ENCODE results near the gene PLXDC1.
"Not testable (repeated sequence)": the region's sequence is repeated elsewhere in the genome, so short reads cannot be mapped to it uniquely, and the experiment has no call there.

The PLXDC1 gene

DNA sequence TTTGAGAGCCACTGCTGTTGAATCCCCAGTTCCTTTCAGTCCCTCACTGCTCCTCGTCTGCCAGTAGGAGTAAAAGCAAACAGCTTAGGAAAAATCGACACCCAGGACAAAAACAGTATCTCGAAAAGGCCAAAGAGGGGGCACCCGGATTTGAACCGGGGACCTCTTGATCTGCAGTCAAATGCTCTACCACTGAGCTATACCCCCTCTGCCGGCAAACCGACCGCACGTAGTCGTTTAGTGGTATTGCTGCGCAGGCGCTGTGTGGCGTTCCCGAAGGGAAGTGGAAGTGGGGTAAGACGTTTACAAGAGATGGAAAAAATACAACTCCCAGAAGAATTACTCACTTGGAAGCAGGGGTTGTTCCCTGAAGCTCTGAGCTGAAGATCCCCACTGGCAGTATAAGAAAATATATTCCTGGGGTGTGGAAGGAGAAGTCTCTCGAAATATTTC lies 2.2 kb upstream of the PLXDC1 start:
- no peak for DNase-seq (ENCODE audit: low read depth)

DNA sequence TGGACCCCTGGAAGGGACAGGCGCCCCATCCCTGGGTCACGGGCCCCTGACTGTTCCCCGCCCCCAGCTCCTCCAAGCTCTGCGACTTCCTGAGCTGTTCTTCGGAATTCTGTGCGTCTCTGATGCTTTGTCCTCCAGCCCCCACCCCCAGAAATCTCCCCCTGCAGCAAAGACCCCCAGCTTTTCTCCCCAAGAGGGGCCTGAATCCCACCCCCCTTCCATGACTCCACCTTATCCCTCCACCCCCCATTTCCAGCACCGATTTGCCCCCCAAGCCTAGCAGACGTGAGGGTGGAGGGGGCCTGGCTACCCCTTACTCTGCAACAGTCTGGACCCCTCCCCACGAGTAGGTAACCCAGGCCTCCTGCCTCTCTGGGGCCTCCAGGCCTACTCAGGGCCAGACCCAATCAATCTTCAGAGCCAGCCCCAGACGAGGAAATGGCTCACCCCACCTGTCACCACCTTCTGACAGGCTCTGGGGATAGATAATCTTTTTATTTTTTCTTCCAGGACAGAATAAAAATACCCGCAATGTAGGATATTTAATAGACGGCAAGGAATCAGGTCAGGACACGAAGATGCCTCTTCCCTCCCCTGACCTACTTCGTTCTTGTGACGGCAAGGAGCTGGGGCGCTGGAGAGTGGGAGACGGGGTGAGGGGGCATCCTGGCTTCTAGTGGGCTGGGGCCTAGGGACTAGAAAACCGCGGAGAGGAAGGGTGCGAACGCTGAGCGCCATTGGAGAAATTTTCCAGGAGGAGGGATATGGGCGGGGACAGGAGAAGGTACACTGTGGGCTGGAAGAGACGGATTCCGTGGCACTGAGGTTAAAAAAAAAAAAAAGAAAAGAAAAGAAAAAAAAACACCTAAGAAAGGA lies 744 bp upstream of the PLXDC1 start:
- DNase-seq (ENCODE audit: low read depth) = no peak

DNA sequence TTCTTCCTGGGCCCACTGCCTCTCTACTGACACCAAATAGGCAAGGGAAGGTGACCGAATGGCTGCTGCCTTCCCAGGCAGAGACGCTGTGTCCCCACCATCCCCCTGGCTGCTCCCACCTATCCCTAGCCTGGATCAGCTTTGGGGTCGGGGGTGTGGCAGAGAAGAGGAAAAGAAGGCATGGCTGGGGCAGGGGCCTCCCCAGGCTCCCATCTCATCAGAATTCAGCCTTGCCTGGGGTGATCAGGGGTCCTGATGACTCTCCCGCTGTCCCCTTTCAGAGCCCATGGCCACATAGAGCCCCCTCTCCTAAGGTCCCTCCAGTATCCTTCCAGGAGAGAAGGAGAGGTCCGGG lies 665 bp downstream of the PLXDC1 start:
- DNase-seq (ENCODE audit: low read depth) = no peak

DNA sequence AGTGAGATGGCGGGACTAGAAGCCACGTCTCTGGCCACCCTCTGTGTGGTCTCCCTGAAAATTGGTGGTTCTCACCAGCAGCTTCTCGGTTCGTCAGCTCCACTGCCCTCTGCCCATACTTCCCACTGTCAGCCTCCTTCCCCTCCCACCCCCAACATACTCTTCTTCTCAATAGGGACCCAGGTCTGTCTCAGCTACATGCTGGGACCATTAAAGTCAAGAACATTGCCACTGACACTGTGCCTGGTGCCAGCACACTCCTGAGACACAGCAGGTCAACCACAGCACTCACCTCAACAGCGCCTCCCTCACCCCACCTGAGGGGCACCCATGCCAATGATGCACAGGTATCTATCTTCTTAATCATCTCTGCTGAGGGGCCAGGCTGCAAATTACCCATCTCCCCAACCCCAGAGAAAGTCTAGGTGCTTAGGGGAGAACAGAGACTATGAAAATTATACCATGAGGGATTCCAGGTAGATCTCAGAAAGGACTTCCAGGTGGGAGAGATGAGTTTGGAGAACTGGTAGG lies 1.3 kb downstream of the PLXDC1 start:
- no peak for DNase-seq (ENCODE audit: low read depth)

DNA sequence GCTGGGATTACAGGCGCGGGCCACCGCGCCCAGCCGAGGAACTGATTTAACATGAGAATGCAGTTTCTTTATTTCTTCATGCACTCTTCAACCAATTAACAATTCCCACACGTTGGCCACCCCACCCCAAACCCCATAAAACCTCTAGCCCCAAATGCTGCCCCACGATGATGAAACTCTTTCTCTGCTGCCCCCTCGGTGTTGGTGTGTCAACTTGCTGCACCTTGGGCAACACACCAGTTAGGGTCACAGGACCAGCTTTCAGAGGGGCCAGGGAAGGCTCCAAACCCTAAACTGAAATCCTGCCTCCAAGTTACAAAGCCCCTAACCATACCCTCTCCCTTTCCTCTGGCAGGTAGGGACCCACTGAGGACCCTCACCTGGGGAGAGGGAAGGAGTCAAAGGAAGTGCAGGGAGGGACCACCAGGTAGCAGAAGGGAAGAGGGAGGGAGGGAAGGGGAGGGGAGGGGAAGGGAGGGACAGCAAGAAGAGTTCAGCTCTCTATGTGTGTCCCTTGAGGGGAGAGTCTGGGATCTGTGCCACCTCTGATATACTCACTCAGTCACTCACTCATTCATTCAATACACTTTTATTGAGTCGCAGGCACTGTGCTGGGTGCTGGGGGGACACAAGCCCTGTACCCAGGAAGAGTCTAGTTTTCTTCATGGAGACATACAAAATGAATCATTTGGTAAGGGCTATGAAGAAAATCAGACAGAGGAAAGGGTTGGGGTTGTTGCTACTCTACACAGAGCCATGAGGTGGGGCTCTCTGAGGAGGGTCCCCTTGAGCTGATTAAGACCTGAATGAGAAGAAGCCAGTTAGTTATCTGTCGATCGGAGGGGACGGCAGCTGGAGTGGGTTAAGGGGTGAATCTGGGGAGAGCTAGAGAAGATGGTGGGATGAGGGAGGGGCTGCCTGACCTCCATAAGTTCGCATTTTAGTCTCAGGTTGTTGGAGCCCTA lies 3.9 kb downstream of the PLXDC1 start:
- DNase-seq (ENCODE audit: low read depth) = no peak

DNA sequence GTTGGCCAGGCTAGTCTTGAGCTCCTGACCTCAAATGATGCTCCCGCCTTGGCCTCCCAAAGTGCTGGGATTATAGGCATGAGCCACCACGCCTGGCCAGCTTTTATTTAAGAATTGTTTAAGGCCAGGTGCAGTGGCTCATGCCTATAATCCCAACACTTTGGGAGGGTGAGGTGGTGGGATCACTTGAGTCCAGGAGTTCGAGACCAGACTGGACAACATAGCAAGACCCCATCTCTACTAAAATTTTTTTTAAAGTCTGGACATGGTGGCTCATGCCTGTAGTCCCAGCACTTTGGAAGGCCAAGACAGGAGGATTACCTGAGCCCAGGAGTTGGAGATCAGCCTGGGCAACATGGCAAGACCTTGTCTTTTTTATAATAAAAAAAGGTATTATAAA lies 5.2 kb downstream of the PLXDC1 start:
- no peak for DNase-seq (ENCODE audit: low read depth)

DNA sequence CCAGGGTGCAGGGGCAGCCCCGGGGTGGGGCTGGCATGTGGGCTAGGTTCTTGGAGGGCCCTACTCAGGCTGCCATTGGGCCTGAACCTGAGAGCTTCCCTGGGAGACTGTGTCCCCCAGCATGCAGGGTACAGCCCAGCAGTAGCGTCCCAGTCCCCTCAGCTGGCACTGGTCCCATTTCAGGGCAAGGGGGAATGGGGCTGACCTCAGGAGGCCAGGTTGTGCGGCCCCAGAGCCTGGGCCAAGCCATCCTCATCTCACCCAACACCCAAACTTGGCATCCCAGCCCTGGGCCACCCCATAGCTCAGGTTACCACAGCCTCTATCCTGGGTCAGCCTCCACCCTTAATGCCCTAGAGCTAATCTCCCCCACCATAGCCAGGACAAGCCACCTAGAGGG lies 6.3 kb downstream of the PLXDC1 start:
- no peak for DNase-seq (ENCODE audit: low read depth)

DNA sequence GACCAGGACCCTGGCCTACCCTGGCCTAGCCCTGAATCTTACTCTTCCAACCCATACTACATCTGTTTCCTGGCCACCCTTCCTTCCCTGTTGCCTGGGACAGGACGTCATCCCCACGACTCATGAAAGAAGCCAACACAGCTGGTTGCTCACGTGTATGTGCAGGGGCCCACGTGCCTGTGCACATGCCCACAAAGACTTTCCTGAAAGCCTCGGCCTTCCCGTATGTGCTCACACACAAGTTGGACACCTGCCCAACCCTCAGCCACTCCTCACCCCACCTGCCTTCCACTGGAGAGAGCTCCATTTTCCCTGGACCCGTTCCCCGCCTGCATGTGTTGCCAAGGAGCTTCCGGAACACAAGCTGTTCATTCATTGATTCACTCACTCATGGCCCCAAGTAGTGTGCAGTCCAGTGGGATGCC lies 7.0 kb downstream of the PLXDC1 start:
- peak; percentile 28 for DNase-seq (ENCODE audit: low read depth)

DNA sequence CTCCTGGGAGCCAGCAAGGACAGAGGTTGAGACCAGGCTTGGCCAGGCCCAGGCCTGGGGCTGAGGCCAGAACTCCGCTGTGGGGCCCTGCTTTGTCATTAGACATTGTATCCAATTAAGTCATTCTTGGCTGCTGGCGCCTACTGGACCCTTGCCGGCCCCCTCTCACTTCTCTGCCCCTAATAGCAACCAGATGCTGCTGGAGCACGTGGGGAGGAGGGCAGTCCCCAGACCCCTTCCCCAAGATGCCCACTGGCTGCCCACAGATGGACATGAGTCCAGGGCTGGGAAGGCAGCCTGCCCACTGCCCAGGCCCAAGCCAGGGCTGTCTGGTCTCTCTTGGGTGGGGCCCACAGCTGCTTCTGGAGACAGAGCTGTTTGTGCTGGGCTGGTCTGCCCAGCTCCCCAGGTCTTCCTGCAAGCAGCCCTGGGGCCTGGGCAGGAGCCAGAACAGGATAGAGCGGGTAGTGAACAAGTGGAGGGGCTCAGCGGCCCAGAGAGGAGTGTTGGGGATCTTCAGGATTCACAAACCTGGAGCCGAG lies 7.8 kb downstream of the PLXDC1 start:
- DNase-seq (ENCODE audit: low read depth) = no peak

DNA sequence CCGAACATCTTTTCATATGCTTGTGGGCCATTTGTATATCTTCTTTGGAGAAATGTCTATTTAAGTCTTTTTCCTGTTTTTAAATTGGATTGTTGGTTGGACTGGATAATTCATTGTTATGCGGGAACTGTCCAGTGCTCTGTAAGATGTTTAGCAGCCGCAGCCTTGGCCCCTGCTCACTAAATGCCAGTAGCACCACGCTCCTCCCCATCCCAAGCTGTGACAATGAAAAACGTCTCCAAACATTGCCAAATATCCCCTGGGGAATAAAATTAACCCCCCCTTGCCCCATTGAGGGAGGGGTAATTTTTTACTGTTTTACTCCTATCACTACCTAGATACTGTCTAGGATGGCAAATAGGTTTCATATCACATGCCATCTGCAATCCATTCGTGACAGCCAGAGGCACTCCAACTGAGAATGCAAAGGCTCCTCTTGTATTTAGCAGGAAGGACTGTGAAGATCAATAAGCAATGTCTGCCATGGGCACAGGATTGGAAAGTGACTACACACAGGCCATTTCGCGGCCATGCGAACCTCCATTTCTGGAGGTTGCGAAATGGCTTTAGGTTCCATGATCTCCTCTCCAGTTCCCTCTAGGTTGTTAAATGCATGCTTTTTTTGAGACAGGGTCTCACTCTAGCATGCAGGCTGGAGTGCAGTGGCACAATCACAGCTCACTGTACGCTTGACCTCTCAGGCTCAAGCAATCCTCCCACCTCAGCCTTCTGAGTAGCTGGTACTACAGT lies 9.3 kb downstream of the PLXDC1 start:
- no peak for DNase-seq (ENCODE audit: low read depth)

DNA sequence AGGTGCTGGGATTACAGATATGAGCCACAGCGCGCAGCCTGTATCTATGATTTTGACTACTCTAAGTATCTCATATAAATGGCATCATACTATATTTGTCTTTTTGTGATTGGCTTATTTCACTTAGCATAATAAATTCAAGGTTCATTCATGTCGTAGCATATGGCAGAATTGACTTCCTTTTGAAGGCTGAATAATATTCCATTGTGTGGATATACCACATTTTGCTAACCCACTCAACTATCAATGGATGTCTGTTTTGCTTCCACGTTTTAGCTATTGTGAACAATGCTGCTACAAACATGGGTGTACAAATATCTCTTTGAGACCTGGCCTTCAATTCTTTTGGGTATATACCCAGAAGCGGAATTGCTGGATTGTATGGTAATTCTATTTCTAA lies 10.1 kb downstream of the PLXDC1 start:
- no peak for DNase-seq (ENCODE audit: low read depth)

DNA sequence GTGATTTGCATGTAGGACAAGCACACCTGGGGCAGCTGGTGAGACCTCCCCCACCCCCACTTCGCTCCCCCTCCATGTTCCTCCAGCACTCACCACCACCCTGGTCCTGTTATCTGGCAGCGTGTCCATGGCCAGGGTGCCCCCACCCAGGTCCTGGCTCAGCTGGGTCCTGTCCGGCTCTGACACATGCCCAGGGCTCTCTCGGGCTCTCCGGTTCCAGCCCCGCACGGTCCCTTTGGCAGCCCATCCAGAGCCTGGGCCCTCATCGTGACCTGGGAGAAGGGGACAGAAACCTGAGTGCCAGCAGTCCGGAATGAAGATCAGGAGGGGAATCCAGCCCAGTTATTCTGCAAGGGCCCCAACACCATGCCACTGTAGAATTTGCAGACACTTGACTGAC lies 11.9 kb downstream of the PLXDC1 start:
- no peak for DNase-seq (ENCODE audit: low read depth)

DNA sequence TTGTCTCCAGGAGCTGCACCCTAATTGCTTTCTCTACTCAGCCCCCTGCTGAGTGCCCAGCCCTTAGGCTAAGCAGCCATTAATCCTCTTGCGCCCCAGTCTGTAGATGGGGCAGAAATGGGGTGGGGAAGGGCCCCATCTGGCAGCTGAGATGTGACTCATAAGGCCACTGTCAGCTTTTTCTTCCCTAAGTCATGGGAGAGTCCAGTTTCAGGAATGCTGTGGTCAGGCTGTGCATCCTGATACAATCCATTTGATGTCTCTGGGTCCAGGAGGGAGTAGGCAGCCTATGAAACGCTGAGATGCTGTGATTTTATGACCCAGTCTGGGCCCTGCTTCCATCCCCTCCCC lies 12.3 kb downstream of the PLXDC1 start:
- peak; percentile 60 for DNase-seq (ENCODE audit: low read depth)

DNA sequence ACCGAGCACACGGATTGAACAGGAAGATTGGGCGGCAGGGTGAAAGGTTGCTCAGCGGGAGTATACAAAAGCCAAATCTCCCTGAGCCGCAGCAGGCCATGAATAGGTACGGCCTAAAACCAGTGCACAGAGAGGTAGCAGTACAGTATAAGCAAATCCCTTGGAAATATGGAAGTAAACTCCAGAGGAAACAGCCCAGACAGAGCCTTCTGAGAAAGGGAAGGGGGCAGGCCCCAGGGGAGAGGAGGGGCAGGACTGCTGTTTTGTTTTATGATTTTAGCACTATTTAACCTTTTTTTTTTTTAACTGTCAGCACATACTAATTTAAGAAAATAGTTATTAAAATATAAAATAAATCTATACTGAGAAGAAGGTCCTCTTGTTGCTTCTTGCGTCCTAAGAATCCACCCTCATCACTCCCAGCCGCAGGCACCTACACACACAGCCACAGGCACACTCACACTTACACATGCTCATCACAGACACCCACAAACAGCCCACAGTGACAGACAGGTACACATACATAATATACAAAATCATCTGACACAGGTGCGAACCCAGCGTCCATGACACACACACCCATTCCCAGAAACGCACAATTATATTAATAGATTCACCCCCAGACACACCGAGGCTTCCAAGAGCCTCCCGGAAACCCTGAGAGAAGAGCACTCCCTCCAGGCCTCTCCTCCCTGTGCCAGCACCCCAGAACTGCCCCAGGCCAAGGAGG lies 12.8 kb downstream of the PLXDC1 start:
- no peak for DNase-seq (ENCODE audit: low read depth)

DNA sequence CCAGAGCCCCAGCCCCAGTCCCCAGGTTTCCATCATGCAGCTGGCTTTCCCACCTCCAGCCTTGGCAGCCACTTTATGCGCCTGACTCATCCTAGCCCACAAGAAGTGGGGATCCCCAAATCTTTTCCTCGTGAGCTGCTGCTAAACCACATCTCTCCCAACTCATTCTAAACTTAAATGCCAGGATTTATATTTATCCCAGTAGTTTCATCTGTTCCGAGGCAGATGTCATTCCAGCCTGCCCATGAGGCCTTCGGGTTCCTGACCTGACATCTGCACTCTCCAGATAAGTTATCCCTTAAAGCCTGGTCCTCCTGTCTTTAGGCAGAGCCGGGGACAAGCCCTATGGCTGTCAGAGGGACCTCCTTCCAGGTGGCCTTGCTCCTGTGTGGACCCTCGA lies 16.6 kb downstream of the PLXDC1 start:
- no peak for DNase-seq (ENCODE audit: low read depth)

DNA sequence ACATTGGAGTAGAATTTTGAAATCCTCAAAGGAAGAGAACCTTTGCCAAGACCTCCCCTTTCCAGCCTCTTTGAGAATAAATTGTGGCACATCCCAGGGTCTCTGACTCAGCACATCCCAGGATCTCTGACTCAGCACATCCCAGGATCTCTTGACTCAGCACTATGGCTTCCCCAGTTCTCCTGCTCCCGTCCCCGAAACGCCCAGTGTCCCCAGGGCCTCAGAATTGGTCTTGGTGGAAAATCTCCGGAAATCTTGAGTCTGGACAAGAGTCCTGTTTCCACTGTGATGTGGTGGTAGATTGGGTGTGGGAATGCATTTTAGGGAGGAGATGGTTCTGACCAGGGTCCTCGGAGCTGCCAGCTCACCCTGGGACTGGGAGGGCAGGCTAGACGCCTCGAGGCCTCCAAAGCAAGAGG lies 19.2 kb downstream of the PLXDC1 start:
- no peak for DNase-seq (ENCODE audit: low read depth)

DNA sequence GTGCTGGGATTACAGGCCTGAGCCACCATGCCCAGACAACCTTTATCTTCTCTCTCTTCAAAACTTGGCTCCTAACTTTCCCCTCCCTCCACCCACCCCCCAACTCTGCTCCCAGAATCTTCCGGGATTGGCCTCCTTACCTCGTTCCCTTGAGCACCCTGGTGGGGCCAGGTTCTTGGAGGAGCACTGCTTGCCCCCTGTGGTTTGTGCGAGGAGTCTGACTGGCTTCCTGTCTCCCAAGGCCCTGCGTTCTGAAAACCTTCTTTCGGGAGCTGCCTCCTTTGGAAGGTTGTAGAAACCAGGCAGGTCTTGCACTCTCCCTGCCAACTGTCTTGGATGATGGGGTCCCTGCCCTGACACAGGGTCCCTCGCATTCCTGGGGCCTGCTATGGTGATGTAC lies 19.8 kb downstream of the PLXDC1 start:
- no peak for DNase-seq (ENCODE audit: low read depth)

DNA sequence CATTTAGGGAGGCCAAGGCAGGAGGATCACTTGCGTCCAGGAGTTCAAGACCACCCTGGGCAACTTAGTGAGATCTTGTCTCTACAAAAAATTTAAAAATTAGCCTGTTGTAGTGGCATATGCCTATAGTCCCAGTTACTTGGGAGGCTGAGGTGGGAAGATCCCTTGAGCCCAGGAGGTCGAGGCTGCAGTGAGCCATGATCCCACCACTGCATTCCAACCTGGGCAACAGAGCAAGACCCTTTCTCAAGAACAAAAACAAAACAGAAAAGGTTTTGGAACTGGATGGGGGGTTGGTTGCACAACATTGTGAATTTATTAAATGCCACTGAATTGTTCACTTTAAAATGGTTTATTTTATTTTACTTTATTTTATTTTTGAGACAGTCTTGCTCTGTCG lies 21.2 kb downstream of the PLXDC1 start:
- DNase-seq (ENCODE audit: low read depth) = no peak

DNA sequence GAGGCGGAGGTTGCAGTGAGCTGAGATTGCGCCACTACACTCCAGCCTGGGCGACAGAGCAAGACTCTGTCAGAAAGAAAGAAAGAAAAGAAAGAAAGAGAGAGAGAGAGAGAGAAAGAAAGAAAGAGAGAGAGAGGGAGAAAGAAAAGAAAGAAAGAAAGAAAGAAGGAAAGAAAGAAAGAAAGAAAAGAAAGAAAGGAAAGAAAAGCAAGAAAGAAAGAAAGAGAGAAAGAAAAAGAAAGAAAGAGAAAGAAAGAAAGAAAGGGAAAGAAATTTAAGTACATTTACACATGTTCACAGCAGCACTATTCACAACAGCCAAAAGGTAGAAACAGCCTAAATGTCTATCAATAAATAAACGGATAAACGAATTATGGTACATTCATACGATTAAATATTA lies 21.9 kb downstream of the PLXDC1 start:
- DNase-seq (ENCODE audit: low read depth) = not testable (repeated sequence)

DNA sequence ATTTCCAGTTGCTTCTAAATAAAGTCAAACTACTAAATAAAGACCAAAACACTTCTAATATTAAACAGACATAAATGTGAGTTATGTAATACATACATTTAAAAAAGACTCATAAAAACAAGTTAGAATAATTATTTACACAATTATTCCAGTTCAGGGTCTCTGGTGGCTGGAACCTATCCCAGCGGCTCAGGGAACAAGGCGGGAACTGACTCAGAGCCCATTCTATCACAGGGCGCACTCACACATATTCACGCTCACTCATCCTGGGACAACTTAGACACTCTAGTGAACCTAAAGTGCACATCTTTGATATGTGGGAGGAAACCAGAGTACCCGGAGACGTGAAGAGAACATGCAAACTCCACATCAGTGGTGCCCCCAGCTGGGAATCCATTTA lies 25.0 kb downstream of the PLXDC1 start:
- DNase-seq (ENCODE audit: low read depth) = no peak
